Measurements from ENCODE around the gene SHISAL1. TPM values are rescaled to one million over a fixed set of nuclear protein-coding genes. Genes with fewer than 3 reads are reported as not detected.
"Not testable (repeated sequence)": the region's sequence is repeated elsewhere in the genome, so short reads cannot be mapped to it uniquely, and the experiment has no call there.

The SHISAL1 gene
- total RNA-seq, 1 donor from 2014 or later, result not detected

DNA sequence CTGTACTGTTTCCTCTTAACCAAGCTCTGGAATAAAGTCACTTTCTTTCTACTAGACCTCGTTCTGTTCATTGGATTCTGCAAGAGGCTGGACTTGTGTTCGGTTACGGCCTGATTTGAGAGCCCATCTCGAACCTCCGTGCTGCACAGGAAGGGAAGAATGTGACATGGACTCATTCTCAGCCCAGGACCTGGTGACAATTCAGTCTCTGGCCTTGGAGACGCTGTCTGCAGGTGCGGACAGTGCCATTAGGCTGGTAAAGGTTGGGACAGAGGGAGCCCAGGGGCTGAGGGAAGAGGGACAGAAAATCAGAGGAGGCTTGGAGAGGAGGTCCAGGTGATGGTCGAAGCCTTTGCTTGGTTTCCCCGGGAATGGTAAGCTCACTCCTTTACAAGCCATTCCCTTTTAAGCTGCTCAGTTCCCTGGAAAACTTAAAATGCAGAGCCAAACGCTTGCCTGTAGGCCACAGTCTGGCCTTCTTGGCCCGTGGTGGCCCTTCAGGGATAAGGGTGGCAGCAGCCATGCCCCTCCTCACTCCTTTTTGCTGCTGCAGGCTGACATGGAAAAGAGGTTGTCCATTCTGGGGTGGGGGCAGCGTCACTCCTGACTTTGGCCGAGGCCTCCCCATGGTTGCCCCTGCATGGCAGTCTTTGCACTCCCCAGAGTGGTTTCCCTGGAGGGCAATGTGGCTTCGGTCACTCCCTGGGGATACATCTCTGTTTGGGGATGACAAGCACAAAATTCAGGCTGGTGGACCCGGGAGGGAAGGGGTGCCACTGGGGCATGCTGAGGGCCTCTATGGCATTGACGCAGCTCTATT, 52.3 kb downstream of the SHISAL1 start:
- no peak for DNase-seq

DNA sequence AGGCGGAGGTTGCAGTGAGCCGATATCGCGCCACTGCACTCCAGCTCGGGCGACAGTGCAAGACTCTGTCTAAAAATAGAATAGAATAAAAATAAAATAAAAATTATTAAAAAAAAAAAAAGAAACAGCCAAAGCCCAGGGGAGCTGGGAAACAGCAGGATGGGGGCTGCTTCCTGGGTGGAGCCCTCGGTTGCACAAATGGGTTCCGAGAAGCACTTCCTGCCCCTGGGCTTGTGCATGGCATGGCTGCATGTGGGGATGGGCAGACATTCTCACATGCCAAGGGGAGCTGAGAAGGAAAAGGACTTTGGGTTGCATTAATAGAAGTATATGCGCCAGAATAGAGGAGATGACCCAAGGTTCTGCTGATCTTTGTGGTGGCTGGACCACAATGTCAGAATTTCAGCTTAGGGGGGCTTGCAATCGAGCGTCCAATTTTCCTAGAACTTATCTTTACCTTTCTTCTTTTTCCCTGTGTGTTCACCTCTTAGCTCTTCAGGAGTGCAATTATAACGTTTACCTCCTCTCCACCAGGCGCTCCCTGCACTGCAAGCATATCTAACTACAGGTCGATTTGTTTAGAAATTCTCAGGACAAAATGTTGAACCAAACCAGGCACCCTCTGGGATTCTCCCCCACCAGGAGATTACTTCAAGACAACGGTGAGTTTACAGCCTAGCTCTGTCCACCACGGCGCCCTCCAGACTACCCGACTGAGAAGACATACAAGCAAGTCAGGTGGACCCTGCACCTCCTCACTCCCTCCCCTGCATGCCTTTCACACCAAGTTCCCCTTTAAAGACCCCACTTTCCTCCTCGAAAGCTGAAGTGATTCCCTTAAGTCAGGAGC, 53.2 kb downstream of the SHISAL1 start:
- DNase-seq, result no peak

DNA sequence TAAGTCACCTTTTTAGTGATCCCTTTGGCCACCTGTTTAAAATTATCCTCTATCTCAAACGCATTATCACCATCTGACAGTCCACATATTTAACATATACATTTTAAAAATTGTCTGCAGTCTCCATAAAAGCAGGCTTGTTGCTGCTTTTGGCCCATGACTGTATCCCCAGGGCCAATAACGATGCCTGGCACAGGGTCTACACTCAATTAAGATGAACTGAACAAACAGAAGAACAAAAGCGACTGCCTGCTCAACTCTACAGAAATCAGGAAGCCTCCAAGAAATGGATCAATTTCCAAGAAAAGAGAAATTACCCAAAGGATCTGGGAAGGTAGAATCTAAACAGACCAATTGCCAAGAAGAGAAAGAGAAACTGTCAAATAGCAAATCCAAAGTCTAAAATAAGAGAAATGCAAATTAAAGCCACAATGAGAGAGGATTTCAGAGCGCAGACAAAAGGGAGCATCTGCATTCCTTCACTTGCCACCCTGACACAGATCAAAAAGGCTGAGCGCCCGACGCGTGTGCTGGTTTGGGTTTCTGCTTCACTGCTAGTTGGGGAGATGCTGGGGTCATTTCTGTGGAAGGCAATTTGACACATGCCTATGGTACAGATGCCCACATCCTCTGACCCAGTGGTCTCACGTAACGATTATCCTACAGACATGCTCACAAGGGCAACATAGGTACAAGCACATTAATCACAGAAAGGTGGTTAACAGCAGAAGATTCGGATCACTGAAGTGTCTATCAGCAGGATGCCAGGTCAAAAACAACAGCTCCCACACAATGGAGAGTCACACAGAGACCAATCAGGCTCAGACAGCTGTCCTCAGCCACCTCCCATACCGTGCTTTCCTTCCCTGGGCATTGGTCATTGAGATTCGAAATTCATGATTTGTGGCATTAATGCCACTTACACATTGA, 55.9 kb downstream of the SHISAL1 start:
- DNase-seq, result no peak

DNA sequence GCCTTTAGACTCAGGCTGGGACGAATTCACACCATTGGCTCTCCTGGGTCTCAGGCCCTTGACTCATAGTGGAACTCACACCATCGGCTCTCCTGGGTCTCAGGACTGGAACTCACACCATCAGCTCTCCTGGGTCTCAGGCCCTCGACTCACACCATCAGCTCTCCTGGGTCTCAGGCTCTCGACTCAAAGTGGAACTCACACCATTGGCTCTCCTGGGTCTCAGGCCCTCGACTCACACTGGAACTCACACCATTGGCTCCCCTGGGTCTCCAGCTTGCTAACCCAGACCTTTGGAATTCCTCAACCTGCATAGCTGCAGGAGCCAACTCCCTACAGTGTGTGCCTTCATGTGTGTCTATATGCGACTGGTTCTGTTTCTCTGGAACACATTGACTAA, 56.7 kb downstream of the SHISAL1 start:
- no peak for DNase-seq

DNA sequence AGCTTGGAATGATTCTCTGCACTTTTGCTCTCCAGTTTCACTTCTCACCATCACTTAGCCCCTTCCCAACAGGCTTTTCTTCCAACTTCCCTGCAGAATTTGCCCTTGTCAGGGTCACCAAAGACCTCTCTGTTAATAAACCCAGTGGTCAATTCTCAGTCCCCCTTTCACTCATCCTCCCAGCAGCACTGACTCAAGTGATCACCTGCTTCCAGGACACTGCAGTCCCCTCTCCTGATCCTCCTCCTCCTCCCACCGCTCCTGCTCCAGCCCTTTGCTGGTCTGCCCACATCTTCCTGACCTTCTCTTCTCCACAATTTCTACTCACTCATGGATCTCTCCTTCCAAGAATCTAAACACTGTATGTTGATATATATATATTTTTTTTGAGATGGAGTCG, 57.9 kb downstream of the SHISAL1 start:
- DNase-seq, result no peak

DNA sequence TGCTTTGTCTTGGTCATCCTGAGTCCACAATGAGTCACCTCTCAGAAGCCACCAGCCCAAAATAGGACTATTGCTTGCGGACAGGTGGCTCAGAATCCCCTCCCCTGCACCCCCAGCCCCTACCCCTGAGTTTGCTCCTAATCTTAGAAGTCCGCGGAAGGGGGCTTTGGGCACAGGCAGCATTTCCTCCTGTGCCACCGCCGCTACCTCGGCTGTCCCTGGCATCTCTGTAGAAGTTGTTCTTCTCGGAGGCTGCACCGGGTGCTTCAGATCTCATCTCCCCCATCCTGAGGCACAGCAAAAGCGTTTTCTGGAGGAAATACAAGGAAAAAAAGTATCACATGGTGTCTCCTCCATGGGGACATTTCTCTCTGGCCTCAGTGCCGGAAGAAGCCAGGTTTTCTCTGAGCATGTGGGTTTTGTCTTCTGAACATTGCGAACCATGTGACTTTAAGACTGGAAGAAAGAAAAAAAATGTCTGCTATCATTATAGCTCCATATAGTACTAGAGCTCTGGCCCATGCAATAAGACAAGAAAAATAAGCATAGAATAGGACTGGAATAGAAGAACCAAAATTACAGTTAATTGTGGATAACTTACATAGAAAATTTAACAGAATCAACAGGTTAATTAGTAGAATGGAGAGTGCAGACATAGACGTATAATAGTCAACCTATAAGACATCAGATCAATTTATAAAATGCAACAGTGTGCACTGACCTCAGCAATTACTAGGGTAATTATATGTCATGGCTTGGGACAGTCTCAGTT, 63.2 kb downstream of the SHISAL1 start:
- no peak for DNase-seq

DNA sequence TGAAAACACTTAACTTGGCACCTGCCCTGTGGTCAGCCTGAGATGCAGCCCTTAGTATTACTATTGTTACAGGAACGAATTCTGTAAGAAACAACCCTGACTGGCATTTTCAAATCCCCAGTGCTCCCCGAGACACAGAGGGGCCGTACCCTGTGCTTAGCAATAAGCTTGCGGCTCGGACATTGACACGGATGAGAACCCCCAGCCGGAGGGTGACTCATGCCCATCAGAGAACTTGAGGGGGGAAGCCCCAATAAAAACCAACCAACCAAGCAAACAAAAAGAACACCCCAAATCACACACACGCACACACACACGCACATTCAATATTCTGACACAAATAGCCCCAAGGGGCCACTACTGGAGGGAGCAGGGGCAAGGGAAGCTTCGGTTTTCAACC, 63.8 kb downstream of the SHISAL1 start:
- DNase-seq, result no peak

DNA sequence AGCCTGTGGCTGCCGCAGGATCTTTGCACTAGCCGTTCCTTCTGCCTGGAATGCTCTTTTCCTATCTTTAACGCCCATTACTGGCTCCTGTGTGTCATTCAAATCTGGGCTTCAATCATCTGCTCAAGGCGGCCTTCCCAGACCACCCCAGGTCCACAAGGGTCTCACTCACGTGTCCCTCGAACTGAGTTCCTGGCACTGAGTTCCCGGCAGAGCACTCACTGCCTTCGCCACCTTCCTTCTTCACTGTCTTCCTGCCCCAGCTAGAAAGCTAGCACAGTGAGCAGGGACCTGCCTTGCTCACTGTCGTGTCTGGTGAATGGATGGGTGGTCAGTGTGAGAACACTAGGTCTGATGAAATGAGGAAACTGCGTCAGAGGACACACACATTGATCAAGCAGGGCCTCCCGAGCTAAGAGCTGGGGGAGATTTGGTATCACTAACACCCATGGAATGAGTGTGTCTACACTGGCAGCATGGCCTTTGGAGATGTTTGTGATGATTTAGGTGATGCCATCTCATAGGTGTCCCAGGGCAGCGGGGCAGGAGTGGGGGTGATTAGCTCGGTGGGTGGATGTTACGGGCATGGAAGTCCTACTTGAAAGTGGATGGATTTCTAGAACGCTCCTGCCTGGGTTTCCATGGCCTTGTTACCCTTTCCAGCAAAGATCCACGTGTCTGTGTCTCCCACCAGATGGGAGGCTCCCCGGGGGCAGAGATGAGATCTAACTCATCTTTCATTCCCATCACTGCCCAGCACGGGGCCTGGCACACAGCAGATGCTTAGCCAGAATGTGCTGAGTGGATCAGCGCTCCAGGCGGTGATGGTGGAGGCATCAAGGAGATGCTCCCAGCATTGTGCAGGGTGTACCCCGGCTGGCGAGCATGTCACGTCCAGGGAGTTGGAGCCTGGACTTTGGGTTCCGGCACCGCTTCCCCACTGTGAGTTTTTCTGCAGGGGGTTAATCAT, 64.5 kb downstream of the SHISAL1 start:
- no peak for DNase-seq

DNA sequence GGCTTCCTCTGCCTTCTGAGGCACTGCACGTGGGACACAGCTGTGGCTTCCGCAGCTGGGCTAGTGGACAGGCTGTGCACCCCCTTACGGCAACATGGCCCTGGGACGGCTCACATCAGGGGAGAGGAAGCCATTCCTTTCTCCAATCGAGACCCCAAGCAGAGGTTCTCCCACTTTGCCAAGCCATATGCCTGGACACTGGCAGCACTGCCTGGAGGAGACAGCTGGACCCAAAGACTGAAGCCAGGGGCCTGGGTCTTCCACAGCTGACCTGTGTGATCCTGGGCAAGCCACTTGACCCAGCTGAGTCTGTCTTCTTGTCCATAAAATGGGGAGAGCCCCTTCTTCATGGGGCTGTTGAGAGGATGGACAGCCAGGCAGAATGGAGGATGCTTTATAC, 65.4 kb downstream of the SHISAL1 start:
- no peak for DNase-seq

DNA sequence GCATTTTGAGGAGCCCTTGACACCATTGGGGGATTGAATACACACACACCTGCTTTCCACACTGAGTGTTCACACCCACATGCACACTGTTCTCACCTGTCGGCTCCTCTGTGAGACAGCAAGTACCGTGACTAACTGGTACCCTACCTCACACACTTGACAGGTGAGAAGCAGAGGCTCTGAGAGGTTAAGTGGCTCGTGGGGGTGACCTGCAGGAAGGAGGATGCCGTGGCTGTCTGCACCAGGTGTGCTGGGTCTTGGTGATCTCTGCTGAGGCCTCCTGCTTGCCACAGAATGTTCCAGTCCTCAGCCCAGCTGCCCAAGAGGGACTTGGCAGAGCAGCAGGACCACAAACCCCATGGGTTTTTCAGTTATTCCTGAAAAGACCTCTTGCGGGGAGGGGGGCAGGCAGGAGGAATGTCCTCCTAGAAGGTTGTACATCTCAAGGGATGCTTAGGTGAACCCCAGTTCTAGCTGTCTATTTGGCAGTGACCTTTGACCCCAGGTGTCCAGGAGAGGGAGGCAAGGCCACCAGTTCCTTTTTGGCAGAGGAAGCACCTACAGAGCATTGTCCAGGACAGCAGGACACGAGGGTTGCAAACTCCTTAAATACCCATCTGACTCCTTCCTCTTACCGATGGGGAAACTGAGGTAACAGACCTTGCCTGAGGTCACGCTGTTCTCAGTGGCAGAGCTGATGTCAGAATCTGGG, 66.0 kb downstream of the SHISAL1 start:
- no peak for DNase-seq

DNA sequence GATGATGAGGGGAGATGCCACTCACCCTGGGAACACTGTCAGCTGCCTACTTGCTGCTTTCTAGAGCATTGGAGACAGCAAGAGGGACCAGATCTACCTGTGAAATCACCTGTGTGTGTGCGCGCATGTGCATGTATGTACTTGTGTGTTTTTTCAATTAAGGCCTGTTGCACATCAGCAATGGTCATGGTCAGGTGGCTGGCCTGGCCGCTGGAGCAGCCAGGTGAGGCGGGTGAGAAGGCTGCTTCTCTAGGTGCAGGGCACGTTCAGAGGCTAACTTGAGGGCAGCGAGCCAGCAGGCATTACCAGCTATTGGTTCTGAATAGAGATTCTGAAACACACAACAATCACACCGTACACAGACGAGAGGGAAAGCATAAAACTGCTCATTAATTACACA, 66.9 kb downstream of the SHISAL1 start:
- DNase-seq, result no peak

DNA sequence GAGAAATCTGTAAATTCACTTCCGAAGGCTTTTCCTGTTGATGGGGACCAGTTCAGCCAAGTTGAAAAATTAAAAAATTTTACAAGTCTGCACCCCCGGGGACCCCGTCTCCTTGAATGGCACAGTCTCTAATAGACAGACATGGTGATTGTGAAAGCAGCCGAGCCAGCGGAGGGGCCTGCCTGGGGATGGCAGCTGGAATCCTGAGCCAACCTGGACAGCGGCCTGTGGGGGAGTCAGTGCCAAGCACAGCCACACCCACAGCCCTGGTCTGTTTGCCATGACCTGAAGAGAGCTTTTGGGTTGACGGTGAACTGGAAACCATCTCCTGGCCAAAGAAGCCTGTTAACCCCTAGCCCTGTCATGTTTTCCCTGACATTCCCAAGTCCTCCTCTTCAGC, 67.3 kb downstream of the SHISAL1 start:
- DNase-seq, result no peak

DNA sequence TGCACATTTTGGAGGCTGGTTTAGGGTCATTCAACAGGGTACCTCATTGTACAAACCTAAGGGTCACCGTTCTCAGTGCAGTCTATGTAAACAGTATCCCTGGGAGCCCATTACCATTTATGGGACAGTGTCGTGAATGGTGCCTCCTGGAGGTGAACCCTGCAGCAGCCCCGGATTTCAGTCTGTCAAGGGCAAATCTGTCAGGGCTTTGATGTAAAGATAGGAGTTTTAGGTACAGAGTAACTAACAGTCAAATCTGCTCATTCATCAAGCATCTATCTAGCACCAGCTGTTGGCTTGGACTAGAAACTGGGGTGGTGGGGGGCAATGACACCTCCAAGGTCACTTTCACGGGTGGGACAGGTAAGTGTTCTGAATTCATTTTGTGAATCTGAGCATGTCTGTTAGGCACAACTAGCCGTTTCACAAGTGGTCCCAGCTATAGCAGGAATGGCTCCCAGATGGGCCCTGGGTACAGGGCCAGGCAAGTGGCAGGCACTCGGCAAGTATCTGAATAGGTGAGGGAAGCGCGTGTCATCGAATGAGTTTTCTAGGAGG, 68.4 kb downstream of the SHISAL1 start:
- no peak for DNase-seq

DNA sequence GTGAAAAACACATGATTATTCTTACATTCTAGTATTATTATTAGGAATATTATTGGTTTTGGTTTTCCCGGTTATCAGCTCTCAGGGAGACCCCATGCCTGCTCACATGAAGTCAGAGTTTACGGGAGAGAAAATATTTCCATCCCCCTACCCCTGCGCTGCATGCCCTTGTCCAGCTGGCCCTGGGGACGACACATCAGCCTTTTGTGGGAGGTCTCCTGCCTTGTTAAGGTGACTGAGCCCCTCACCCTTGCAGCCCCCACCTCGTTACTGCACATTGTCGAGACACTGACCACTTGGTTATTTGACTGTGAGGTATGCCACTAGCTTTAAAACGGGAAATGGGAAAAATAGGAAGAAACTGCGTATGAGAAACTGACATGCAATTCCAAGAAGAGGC, 69.0 kb downstream of the SHISAL1 start:
- no peak for DNase-seq

DNA sequence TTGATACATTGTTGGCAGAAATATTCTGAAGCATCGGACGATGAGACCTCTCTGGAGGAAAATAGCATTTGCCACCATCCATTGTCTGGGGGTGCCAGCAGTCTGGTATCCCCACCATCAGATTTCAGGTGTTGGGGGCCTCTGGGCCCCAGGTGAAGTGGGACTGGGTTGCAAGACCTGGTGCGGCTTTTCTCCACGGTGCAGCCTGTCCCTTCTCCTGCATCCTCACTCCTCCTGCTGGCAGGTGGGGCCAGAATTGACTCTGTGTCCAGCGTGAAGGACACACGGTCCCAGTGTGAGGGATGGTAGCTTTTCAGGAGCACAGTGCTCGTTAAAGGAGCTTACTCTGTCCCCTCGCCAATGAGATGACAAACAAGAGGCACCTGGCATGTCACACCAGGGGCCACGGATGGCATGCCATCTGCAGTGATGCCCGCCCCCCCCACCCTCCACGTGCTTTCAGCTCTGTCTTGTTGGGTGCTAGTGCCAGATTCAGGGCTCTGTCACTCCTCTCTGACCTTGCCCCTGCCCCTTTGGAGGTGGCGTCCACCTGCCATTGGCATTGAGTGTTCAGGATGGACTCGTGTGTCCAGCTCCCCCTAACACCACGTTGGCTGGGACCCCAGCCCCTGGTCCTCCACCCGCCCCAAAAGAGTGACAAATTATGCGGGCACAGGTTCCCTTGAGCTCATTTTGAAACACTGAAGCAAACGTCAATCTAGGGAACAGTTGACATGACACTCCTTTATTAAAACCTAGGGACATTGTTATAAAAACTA, 69.6 kb downstream of the SHISAL1 start:
- no peak for DNase-seq

DNA sequence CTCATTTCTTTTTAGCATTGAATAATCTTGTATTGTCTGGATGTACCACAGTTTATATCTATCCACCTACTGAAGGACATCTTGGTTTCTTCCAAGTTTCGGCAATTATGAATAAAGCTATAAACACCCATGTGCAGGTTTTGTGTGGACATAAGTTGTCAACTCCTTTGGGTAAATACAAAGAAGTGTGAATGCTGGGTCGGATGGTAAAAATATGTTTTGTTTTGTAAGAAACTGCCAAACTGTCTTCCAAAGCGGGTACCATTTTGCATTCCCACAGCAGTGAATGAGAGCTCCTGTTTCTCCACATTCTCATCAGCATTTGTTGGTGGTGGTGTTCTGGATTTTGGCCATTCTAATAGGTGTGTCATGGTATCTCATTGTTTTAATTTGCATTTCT, 71.6 kb downstream of the SHISAL1 start:
- DNase-seq, result not testable (repeated sequence)

DNA sequence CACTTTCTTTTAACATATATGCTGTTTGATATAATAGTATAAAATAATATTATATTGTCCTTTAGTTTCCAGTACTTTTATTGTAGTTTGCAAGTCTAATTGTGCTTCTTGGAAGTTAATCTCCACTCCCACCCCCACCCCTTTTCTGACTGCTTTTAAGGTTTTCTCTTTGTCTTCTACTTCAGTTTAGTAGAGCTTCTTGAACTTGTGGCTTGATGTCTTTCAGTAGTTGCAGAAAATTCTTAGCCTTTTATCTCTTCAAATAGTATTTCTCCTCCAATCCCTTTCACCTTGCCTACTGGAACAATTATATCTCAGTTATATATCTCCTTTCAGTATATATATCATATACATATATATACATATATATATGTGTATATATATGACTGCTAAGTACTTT, 75.5 kb downstream of the SHISAL1 start:
- DNase-seq, result no peak

DNA sequence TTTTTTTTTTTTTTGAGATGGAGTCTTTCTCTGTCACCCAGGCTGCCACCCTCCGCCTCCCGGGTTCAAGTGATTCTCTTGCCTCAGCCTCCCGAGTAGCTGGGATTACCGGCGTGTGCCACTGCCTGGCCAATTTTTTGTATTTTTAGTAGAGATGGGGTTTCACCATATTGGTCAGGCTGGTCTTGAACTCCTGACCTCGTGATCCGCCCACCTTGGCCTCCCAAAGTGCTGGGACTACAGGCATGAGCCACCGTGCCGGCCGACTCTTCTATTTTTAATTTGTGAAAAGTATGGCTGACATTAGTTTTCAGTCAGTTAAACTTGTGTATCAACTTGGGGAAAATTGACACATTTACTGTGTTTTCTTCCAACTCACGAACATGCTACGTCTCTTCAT, 78.4 kb downstream of the SHISAL1 start:
- DNase-seq, result not testable (repeated sequence)

DNA sequence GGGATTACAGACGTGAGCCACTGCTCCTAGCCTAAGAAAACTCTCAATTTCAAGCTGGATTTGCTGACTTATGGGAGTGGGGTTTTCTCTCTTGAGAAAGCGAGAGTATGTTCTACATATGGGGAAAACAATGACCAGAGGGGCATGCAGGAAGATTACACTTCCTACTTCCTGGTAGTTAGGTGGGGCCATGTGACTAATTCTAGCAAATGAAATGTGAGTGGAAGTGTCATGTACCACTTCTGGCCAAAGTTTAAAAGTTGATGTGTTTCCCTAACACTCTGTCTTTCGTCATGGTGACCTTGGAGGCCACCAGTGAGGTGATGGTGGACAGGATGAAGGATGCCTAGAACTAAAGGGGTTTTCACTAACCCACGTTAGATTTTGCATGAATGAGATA, 81.5 kb downstream of the SHISAL1 start:
- no peak for DNase-seq

Data from dermis blood vessel endothelial cell (primary cell).